DOHH2 (cell line): ENCODE data around the gene FCRL4.

Source experiments
- H3F3A ChIP-seq: fragments of 200-600 bp; sonication (generic), shearing (Covaris generic); 2 replicates; pipeline ENCODE4 v1.6.0; 2016; ENCODE audit warnings: antibody characterized with exemption, mild to moderate bottlenecking; ENCODE audit not compliant: control insufficient read depth, insufficient read depth
- H3K27ac ChIP-seq: fragments of 200-600 bp; sonication (generic); 2 replicates; pipeline ENCODE4 v1.5.1; 2014; ENCODE audit warnings: low read depth, mild to moderate bottlenecking, low read length, moderate library complexity
- H3K27me3 ChIP-seq: fragments of 200-600 bp; sonication (generic); 2 replicates; pipeline ENCODE4 v1.6.1; 2014; ENCODE audit warnings: mild to moderate bottlenecking, low read length, mixed read lengths; ENCODE audit not compliant: control insufficient read depth
- H3K36me3 ChIP-seq: fragments of 200-600 bp; sonication (generic); 2 replicates; pipeline ENCODE4 v1.6.1; 2014; ENCODE audit warnings: mild to moderate bottlenecking, low read length, moderate library complexity, mixed read lengths; ENCODE audit not compliant: control insufficient read depth
- H3K4me1 ChIP-seq: fragments of 200-600 bp; sonication (generic); 2 replicates; pipeline ENCODE4 v1.6.1; 2014; ENCODE audit warnings: mild to moderate bottlenecking, low read length, mixed read lengths; ENCODE audit not compliant: control insufficient read depth
- H3K4me2 ChIP-seq: fragments of 200-600 bp; sonication (generic); 2 replicates; pipeline ENCODE4 v1.6.0; 2014; ENCODE audit warnings: mild to moderate bottlenecking, low read length, moderate library complexity
- H3K4me3 ChIP-seq: fragments of 200-600 bp; sonication (generic); 2 replicates; pipeline ENCODE4 v1.5.1; 2014; ENCODE audit warnings: mild to moderate bottlenecking, low read length, mixed read lengths
- H3K79me2 ChIP-seq: fragments of 200-600 bp; sonication (generic); 2 replicates; pipeline ENCODE4 v1.6.1; 2014; ENCODE audit warnings: mild to moderate bottlenecking, low read length, mixed read lengths; ENCODE audit not compliant: control insufficient read depth
- H3K9me2 ChIP-seq: fragments of 200-600 bp; sonication (generic); replicated peaks from 2 replicates; pipeline ENCODE4 v1.6.1; 2014; ENCODE audit warnings: mild to moderate bottlenecking, low read length, mixed read lengths; ENCODE audit not compliant: control insufficient read depth
- H3K9me3 ChIP-seq: fragments of 200-600 bp; sonication (generic); 2 replicates; pipeline ENCODE4 v1.6.1; 2014; ENCODE audit warnings: antibody characterized with exemption, low read length, mixed read lengths; ENCODE audit not compliant: control insufficient read depth, insufficient read depth
- H4K20me1 ChIP-seq: fragments of 200-600 bp; sonication (generic); 2 replicates; pipeline ENCODE4 v1.6.0; 2014; ENCODE audit warnings: low read depth, mild to moderate bottlenecking, antibody characterized with exemption, low read length, moderate library complexity; ENCODE audit not compliant: control insufficient read depth, insufficient read depth
- CTCF ChIP-seq: fragments of 200-600 bp; sonication (generic); IDR thresholded peaks from one replicate; pipeline ENCODE4 v1.5.1; 2014; ENCODE audit warnings: antibody characterized with exemption, mild to moderate bottlenecking, low read depth, low read length; ENCODE audit not compliant: poor library complexity, severe bottlenecking
- EZH2phosphoT487 ChIP-seq: fragments of 200-600 bp; sonication (generic); IDR thresholded peaks from 2 replicates; pipeline ENCODE4 v1.6.1; 2017; ENCODE audit warnings: borderline replicate concordance, mild to moderate bottlenecking, antibody characterized with exemption, low read length, moderate library complexity, mixed read lengths

Gene FCRL4

GRCh38 chr1:157595356-157595755 is 2.5 kb downstream of the FCRL4 start:
- Histone ChIP-seq H3K4me3 (peak overlapping the region; percentile 59), H3K4me1 (peaks cover 57% of the 10 kb centered on the region), H3K27ac (peak overlapping the region; percentile 43), H3K9me2 (no peaks in the 10 kb centered on the region), H3F3A (peaks cover 9% of the 10 kb centered on the region), H4K20me1 (no peaks in the 10 kb centered on the region), H3K27me3 (no peaks in the 10 kb centered on the region), H3K9me3 (no peaks in the 10 kb centered on the region), H3K79me2 (no peaks in the 10 kb centered on the region), H3K36me3 (no peaks in the 10 kb centered on the region), H3K4me2 (peak overlapping the region; percentile 75)
- TF ChIP-seq CTCF (no peak), EZH2phosphoT487 (no peak)

- Histone ChIP-seq H3K27me3 (no peaks in the 10 kb centered on the region), H3K4me2 (no peak overlapping the region)
- TF ChIP-seq EZH2phosphoT487: no peak
- no peak for TF ChIP-seq CTCF
Observed at GRCh38 chr1:157585984-157586383, 11.9 kb downstream of the FCRL4 start.

GRCh38 chr1:157584503-157584902 is 13.4 kb downstream of the FCRL4 start:
- Histone ChIP-seq H3K9me3 (no peaks in the 10 kb centered on the region), H3K4me3 (no peak overlapping the region), H3K79me2 (no peaks in the 10 kb centered on the region), H3F3A (no peaks in the 10 kb centered on the region), H3K27ac (no peak overlapping the region), H3K36me3 (no peaks in the 10 kb centered on the region), H4K20me1 (no peaks in the 10 kb centered on the region), H3K9me2 (no peaks in the 10 kb centered on the region), H3K4me1 (peaks cover 22% of the 10 kb centered on the region), H3K4me2 (no peak overlapping the region), H3K27me3 (no peaks in the 10 kb centered on the region)
- TF ChIP-seq EZH2phosphoT487: no peak
- TF ChIP-seq CTCF: no peak

More at GRCh38 chr1:157585984-157586383, 11.9 kb downstream of the FCRL4 start:
- no peaks in the 10 kb centered on the region for H3K9me3 ChIP-seq
- H3K36me3 ChIP-seq: no peaks in the 10 kb centered on the region
- H3K27ac ChIP-seq: no peak overlapping the region
- H3K9me2 ChIP-seq: no peaks in the 10 kb centered on the region
- no peaks in the 10 kb centered on the region for H3K79me2 ChIP-seq
- H3K4me1 ChIP-seq: peaks cover 9% of the 10 kb centered on the region
- no peaks in the 10 kb centered on the region for H4K20me1 ChIP-seq
- H3F3A ChIP-seq: no peaks in the 10 kb centered on the region
- no peak overlapping the region for H3K4me3 ChIP-seq

- Histone ChIP-seq H3K9me2 (no peaks in the 10 kb centered on the region), H3K4me1 (peaks cover 26% of the 10 kb centered on the region), H3K36me3 (no peaks in the 10 kb centered on the region), H3K27ac (no peak overlapping the region), H3F3A (no peaks in the 10 kb centered on the region), H4K20me1 (no peaks in the 10 kb centered on the region), H3K4me3 (no peak overlapping the region), H3K4me2 (no peak overlapping the region), H3K79me2 (no peaks in the 10 kb centered on the region), H3K27me3 (no peaks in the 10 kb centered on the region), H3K9me3 (no peaks in the 10 kb centered on the region)
- TF ChIP-seq EZH2phosphoT487 (no peak), CTCF (no peak)
Observed at GRCh38 chr1:157580828-157581210, 17.1 kb downstream of the FCRL4 start.
